Medulla oblongata (tissue), 1 donor: ENCODE results near the gene CRYGB.
"Not testable (repeated sequence)": the region's sequence is repeated elsewhere in the genome, so short reads cannot be mapped to it uniquely, and the experiment has no call there.

ENCODE experiments used
- DNase-seq: peaks from one replicate; pipeline ENCODE4 v3.0.0-alpha.2; 2015; ENCODE audit errors: extremely low spot score

Gene CRYGB

DNA sequence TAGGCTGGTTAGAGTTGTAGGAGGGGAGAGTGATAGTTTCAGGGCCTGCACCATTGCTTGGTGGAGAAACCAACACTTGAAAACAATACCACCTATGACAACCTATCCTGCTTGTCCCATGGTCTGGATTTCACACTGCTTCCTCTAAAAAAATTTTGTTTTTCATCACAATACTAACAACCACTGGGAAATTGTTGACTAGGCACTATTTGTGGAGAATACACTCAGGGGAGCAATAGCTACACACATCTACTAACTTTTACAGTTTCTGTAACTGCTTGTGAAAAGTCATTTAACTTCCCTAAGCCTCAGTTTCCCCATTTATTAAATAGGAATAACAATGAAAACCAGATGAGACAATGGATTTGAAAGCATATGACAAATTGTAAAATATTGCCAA, 4.1 kb upstream of the CRYGB start:
- DNase-seq = no peak

DNA sequence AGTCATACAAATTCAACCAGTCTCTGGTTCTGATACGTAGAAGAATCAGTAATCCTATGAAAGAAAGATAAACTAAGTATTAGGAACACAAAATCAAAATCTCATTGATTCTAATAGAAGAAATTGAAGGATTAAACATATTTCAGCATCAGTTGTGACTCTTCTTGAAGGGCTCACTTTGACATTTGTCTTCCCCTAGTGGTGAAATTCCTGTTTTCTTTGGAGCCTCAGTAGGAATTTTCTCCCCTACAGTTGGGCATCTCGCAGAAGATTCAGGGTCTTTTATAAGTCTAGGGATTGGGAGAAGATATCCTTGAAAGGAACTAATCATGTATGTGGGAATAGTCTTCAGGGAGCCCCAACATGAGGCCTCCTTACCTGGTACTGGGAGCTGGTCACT, 2.8 kb upstream of the CRYGB start:
- no peak for DNase-seq

DNA sequence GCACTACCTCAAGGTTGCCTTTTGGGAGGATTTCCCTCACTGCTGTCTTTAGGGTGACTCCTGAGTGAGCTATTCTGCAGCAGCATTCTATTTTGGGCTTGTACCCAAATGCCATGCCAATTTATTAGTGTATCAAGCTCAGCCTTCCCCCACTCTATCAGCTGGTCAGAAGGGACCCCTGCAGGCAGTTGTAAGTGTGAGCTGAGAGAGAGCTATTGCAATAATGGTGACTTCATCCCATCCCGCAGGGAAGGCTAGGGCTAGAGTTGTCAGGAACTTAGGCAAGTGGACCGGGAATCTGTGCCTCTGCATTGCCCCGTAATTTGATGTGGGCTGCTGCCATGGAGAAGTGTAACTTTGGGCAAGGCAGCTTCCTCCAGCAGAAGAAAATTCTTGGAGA, 1.8 kb upstream of the CRYGB start:
- DNase-seq = no peak

DNA sequence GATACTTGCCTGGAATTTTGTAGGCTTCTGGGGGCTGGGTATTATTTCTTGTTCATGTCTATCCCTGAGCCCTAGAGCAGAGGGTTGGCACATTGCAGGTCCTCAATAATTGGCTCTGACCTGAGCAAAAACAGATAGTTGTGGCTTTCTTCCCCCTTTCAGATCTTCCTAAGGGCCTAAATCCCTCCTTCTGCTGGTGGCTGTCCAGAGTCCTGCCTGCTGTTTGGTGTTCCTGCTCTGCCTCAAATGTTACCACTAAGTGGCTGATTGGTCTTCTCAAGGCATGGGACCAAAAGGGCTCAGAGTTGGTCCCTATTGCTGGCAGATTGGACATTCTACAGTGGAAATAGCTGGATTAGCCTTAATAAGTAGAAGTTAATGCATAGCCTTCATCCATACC, 1.1 kb upstream of the CRYGB start:
- DNase-seq = no peak

DNA sequence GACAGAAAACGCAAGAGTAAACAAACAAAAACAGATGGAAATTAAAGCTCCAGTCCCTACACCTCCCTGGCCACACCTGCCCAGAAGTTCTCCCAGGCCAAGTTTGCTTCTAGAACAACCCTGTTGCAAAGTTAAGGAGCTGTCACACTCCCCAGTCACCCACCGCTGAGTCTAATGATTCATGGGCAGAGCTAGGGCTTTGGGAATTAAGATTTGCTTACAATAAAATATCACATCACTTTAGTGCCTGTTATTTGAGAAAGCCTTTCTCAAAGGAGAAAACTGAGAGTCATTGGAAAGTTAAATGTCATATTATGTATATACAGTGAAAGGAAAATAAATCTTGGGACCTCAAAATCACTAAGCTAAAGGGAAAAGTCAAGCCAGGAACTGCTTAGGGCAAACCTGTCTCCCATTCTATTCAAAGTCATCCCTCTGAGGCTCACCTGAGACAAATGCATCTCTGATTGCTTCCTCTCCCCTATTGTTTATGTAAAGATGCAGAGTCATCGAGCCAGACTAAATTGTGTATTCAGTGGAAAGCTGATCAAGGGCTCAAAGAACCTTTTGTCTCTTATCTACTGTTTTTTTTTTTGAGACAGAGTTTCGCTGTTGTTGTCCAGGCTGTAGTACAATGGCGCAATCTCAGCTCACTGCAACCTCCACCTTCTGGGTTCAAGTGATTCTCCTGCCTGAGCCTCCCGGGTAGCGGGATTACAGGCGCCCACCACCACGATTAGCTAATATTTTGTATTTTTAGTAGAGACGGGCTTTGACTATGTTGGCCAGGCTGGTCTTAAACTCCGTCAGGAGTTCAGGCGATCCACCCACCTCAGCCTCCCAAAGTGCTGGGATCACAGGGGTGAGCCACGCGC, 2.8 kb downstream of the CRYGB start:
- DNase-seq = no peak

DNA sequence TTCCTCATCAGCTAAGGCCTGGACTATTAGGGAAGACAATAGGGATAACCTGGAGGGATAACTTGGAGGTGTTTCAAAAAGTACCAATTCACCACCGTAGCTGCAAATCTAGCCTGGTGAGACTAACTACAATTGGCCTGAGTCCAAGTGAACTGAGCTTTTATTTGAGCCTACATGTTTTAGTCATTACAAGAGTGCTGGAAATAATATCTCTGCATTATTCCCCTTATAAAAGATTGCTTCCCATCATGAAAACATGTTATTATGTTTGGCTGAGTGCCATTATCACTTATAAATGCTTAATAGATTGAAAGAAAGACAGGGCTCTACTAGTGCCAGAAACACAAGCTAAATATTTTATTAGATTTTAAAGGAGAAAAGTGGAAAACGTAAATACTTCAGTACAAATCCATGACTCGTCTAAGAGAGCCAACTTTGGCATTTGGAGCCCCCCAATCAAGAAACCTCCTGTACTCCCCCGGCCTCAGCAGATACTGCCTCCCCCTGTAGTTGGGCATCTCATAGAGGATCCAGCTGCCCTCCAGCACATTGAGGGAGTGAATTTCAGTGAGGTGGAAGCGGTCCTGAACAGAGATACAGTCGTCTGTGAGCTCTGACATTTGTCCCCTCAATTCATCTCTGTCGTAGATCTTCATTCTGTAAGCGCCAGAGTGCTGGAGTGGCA, 3.6 kb downstream of the CRYGB start:
- no peak for DNase-seq

DNA sequence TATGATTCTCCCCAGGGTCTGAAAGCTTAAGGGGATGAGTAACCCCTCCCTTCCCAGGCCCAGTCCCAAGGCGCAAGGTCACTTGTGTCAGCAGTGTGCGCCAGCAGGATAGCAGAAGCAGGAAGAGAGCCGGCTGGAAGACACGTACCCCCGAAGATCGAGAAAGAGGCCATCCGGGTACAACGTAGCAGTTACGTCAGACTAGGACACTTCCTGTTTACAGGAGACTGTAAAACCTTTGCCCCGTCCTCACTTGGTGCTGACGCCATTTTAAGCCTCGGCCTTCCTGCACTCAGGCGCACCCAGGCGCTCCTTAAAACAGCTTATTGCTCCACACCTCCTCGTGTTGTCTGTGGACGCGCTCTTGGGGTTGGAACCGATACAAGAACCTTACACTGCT, 6.5 kb downstream of the CRYGB start:
- no peak for DNase-seq

DNA sequence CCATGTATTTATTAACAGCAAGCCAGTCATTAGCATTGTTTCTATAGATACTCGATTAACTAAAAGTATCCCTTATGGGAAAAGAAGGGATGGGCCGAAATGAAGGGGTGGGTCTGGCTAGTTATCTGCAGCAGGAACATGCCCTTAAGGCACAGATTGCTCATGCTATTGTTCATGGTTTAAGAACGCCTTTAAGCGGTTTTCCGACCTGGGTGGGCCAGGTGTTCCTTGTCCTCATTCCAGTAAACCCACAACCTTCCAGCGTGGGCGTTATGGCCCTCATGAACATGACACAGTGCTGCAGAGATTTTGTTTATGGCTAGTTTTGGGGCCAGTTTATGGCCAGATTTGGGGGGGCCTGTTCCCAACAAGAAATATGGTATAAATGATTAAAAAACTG, 7.6 kb downstream of the CRYGB start:
- not testable (repeated sequence) for DNase-seq

DNA sequence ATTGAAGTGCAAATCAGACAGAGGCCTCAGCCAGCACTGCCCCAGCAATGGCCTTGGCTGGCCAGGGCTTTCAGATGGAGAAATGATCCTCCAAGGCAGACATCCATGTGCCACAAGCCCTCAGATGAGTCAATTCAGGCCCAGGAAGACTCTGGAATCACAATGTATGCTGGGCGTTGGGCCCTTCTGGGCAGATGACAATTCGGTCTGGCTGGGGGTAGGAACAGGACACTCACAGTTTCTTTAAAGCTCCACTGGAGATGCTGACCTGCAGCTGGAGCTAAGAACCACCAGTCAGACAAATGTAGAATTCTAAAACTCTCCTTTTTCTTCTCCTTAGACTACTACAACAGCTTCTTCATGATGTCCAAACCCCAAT, 9.3 kb downstream of the CRYGB start:
- no peak for DNase-seq

DNA sequence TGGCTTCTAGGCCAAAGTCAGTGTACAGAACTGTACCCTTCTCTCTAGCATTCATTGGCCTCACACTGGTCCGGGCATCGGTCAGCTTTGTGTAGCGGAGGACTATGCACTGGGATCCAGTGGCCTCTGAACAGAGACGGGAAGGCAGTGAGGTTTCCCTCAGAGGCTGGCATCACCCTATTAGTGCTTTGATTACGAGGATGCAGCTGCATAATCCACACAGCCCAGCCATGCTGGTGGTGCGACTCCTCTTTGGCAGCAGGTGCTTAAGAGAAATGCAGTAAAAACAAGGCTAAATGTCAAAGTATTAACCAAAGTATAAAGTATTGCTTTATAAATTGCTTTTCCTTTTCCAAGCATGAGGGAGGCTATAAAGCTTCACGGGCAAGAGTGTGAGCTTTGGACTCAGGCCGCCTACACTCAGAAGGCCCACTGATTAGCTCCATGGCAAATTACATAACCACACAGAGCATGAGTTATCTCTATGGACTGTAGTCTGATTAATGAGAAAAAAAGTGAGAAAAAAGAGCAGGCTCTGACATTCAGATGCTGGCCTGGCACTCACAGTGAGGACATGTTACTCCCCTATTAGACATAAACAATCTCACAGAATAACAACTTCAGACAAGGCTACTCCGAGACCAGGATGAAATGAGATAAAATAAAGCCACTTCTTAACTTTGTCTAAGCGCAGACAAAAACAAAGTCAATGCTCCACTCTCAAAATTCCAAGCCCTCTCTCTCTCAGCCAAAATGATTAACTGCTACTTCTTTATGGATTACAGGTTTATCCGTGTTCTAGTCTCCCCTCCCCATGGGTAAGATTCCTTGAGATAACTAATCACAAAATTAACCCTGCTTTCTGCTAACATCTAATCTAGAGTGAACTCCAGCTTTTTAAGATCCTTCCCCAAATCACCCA, 9.9 kb downstream of the CRYGB start:
- DNase-seq = no peak

DNA sequence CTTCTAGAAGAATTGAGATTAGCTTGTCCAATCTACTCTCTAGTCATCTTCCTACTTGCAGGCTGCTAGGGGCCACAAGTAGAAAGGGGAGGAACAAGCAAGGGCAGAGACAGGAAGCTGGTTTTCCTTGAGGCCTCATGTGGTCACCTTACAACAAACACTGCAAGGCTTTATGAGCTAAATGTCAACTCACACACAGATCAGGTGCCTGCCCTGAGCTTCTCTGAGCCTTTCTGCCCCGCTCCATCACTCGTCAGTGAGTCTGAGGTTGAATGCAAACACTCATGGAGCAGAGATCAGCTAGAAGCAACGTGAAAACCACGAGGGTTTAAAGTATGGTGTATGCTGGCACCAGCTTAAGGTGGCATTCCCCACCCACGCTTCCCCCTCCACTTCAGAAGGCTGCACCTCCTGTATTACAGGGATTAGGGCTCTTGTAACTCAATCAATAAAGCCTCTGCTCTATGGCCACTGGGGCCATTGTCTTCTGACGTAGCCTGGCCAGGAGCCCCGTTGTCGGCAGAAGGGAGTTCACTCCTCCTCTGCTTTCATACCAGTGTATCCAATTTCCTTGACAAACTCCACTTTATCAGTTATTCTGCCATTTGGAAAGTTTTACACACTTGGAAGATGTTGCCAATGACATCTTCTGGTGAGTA, 10.9 kb downstream of the CRYGB start:
- DNase-seq = no peak

DNA sequence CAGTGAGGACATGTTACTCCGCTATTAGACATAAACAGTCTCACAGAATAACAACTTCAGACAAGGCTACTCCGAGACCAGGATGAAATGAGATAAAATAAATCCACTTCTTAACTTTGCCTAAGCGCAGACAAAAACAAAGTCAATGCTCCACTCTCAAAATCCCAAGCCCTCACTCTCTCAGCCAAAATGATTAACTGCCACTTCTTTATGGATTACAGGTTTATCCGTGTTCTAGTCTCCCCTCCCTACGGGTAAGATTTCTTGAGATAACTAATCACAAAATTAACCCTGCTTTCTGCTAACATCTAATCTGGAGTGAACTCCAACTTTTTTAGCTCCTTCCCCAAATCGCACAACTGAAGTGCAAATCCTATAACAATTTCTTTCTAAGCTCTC, 15.2 kb downstream of the CRYGB start:
- DNase-seq = no peak

DNA sequence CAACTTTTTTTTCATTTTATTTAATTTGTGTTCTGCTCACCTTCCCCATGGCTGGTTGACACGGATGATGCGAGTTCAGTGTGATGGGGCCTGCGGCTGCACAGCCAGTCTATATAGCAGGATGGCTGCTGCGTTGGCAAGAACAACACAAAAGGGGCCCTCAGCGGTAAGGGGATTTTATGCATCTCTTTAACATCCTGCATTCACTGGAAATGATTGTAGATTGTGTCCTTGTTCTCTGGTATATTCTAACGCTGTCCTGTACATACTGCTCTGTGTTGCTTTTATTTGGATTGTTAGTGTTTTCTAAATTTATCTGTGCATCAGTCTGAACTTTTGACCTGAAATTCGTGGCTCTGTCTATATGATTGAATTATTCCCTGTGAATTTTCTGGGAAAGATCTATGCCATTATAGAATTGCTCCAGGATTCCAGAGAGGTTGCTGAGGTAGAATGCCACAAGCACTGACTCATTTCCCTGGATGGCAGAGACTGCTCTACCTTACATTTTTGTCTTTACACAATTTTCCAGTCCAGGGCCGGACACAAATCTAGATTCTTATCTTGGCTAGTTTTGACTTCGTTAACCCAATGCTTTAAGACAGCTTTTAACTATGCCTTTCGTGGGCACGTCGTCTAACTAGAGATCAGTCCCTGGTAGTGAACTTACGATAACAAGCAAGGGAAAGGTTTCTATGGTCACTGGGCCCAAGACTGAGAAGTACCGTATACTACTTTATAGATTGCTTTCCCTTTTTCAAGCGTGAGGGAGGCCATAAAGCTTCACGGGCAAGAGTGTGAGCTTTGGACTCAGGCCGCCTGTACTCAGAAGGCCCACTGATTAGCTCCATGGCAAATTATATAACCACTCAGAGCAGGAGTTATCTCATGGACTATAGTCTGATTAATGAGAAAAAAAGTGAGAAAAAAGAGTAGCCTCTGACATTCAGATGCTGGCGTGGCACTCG, 15.9 kb downstream of the CRYGB start, which contains the start of gene CRYGC:
Gene CRYGC (minus strand): TSS at position 85 of the 968 bp plus-strand sequence. CDS start 36 bp downstream, at position 49.
- no peak for DNase-seq

DNA sequence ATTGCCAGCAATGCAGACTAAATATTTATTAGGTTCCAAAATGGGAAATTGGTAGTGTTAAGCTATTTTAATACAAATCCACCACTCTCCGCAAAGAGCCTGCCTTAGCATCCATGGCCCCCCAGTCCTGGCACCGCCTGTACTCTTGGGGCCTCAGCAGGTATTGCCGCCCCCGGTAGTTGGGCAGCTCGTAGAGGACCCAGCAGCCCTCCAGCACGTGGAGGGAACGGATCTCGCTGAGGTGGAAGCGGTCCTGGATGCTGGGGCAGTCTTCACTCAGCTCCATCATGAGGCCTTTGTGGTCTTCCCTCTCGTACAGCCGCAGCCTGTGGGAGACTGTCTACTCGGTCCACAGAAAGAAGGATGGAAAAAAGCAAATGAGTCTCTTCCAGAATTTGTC, 17.8 kb downstream of the CRYGB start:
- no peak for DNase-seq

DNA sequence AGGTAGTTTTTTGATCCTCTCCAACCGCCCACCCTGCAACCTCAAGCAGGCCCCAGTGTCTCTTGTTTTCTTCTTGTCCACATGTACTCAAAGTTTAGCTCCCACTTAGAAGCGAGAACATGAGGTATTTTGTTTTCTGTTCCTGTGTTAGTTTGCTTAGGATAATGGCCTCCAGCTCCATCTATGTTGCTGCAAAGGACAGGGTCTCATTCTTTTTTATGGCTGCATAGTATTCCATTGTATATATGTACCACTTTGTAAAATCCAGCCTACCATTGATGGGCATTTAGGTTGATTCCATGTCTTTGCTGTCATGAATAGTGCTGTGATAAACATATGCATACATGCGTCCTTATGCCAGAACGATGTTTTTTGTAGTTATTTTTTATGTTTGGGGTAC, 18.9 kb downstream of the CRYGB start:
- no peak for DNase-seq

DNA sequence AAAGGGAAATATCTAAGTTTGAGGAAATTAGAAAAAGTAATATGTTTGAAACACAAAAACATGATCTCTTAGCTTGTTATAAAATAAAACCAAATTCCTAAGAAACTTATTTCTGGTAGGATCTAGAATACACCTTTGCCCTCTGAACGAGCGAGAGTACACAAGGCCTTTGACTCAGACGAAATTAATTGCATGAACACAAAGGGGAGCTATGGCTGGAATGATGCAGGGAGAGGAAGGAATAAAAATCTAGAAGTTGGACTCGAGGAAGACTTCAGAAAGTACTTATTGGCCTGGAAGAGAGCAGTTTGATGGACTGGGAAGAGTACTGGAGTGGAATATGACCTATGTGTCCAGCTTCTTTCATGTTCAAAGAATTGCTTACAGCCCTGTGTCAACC, 20.7 kb downstream of the CRYGB start:
- DNase-seq = no peak

DNA sequence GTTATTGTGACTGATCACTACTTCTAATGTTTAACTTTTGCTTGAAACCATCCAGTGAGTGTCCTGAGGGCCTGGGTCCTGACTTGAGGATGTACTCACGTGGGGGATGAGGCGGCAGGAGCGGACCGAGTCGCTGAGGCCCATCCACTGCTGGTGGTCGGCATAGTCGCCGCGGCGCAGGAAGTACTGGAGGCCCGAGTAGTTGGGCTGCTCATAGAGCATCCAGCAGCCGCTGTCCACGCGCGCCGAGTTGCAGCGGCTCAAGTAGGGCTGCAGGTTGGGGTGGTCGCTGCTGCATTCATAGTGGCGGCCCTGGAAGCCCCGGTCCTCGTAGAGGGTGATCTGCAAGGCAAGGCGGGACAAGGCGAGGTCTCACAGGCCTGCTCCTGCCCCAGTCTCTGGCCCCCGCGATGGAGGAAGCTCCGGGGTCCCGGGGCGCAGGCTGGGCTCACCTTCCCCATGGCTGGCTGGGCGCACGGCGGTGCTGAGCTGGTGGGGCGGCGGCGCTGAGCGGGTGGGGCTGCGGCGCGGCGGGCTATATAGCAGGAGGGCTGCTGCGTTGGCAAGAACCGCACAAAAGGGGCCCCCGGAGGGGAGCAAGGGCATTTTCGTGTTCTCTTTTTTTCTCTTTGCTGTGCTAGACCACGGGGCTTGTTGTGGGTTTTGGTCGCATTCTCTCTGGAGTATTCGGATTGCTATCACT, 21.8 kb downstream of the CRYGB start, which contains the start of gene CRYGD:
Gene CRYGD (minus strand): TSS at position 512 of the 703 bp plus-strand sequence. CDS start 51 bp downstream, at position 461.
- not testable (repeated sequence) for DNase-seq

DNA sequence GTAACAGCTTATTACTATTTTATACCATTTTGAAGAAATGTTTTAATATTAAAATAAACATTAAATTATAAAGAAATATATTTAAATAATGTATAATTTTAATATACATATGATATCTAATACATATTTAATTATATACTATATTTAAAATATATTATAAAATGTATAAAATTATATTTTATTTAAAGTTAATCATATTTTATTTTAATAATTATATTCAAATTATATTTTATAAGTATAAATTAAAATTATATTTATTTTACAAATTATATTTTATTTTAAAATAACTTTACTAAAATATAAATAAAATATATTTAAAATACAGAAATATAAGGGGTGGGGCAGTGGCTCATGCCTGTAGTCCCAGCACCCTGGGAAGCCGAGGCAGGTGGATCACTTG, 23.7 kb downstream of the CRYGB start:
- no peak for DNase-seq

DNA sequence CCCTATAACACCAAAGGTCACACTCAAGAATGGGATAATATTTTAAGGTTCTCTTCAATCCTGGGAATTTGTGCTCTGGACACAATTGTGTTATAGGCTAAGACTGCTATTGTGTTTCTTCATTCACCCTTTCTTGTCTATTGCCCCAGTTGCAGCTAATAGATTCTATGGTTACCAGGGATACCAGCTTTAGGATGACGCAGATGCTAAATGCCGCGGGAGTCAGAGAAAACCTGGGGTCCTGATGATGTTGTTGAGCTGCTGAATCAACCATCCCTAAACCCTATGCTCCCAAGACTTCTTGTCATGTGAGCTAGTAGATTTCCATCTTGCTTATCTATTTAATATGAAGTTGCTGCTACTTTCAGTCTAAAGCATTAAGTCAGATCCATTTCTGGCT, 27.0 kb downstream of the CRYGB start:
- DNase-seq = no peak

DNA sequence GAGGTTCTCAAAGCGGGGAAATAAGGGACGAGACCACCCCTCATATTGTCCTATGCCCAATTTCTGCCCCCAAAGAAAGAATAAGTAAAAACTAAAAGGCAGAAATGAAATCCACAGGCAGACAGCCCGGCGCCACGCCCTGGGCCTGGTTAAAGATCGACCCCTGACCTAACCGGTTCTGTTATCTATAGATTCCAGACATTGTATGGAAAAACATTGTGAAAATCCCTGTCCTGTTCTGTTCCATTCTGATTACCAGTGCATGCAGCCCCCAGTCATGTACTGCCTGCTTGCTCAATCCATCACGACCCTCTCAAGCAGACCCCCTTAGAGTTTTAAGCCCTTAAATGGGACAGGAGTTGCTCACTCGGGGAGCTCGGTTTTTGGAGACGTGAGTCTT, 28.6 kb downstream of the CRYGB start:
- not testable (repeated sequence) for DNase-seq
